A673 (cell line): ENCODE measurements around the gene LIMA1. TPM values are rescaled to one million over a fixed set of nuclear protein-coding genes. Genes with fewer than 3 reads are reported as not detected.
"Not testable (repeated sequence)": the region's sequence is repeated elsewhere in the genome, so short reads cannot be mapped to it uniquely, and the experiment has no call there.

Source experiments
- BruUV-seq: library from RNA; stranded (reverse); fragments of 400-500 nt; replicated peaks from 2 replicates; lab custom pipeline; 2021; lab: Mats Ljungman, UMichigan
- CTCF ChIA-PET: fragments of 300-600 bp; sonication (Branson Sonifier 250); formaldehyde crosslinking; loops from one replicate; lab custom pipeline; 2022; ENCODE audit warnings: antibody characterized with exemption; lab: Charles Lee
- POLR2A ChIA-PET: fragments of 300-600 bp; sonication (Branson Sonifier 250); formaldehyde crosslinking; loops from one replicate; lab custom pipeline; 2022; ENCODE audit warnings: antibody characterized with exemption; ENCODE audit not compliant: low non-redundant PET; lab: Charles Lee
- DNase-seq: peaks from one replicate; pipeline ENCODE4 v3.0.0-alpha.2; 2015; ENCODE audit warnings: low spot score
- H3K27ac ChIP-seq: fragments of 200-600 bp; sonication (generic); 2 replicates; pipeline ENCODE4 v1.5.1; 2016; ENCODE audit warnings: mixed run types, low read depth, mild to moderate bottlenecking, mixed read lengths, antibody characterized with exemption, low read length; ENCODE audit not compliant: poor library complexity, severe bottlenecking
- H3K27me3 ChIP-seq: fragments of 200-600 bp; sonication (generic); replicated peaks from 2 replicates; pipeline ENCODE4 v1.6.1; 2017; ENCODE audit warnings: mixed run types, low read depth, mild to moderate bottlenecking, mixed read lengths, antibody characterized with exemption, low read length; ENCODE audit not compliant: insufficient read depth, poor library complexity
- H3K36me3 ChIP-seq: fragments of 200-600 bp; sonication (generic); 2 replicates; pipeline ENCODE4 v1.6.1; 2016; ENCODE audit warnings: mixed run types, mild to moderate bottlenecking, mixed read lengths, antibody characterized with exemption, low read length; ENCODE audit not compliant: insufficient read depth, poor library complexity, severe bottlenecking
- H3K4me1 ChIP-seq: fragments of 200-600 bp; sonication (generic); 2 replicates; pipeline ENCODE4 v1.6.1; 2017; ENCODE audit warnings: mixed run types, mild to moderate bottlenecking, mixed read lengths, antibody characterized with exemption, low read length; ENCODE audit not compliant: insufficient read depth, poor library complexity, severe bottlenecking
- H3K4me3 ChIP-seq: fragments of 200-600 bp; sonication (generic); 2 replicates; pipeline ENCODE4 v1.5.1; 2016; ENCODE audit warnings: low read depth, mixed run types, mild to moderate bottlenecking, mixed read lengths, low read length; ENCODE audit not compliant: poor library complexity, severe bottlenecking
- H3K9me3 ChIP-seq: fragments of 200-600 bp; sonication (generic); 2 replicates; pipeline ENCODE4 v1.6.1; 2016; ENCODE audit warnings: mixed run types, low read depth, mild to moderate bottlenecking, mixed read lengths, antibody characterized with exemption, low read length; ENCODE audit not compliant: poor library complexity, severe bottlenecking
- EZH2 ChIP-seq: fragments of 200-600 bp; sonication (generic); IDR thresholded peaks from 2 replicates; pipeline ENCODE4 v1.6.1; 2017; ENCODE audit warnings: borderline replicate concordance, low read depth, mild to moderate bottlenecking, mixed read lengths, antibody characterized with exemption, low read length; ENCODE audit not compliant: poor library complexity, severe bottlenecking
- intact Hi-C: fragments of 100-400 bp; cut with micrococcal nuclease; formaldehyde crosslinking; loops from one replicate; pipeline ENCODE4 v1.10.0; 2022; ENCODE audit not compliant: unreplicated experiment
- total RNA-seq: library from RNA; stranded (reverse); gene quantifications from 2 replicates; pipeline ENCODE4 v1.2.3, GENCODE V29; 2021
- TF ChIP-seq, protein P1 (sequence below): fragments of 300-800, 200-600 bp; sonication (generic); conservative IDR thresholded peaks from 2 replicates; pipeline ENCODE4 v1.5.1; 2017; ENCODE audit warnings: low read depth, mild to moderate bottlenecking, antibody characterized with exemption, low read length, moderate library complexity, mixed read lengths

Gene LIMA1
- total RNA-seq, 1 experiment from 2014 or later = 77.6 TPM

DNA sequence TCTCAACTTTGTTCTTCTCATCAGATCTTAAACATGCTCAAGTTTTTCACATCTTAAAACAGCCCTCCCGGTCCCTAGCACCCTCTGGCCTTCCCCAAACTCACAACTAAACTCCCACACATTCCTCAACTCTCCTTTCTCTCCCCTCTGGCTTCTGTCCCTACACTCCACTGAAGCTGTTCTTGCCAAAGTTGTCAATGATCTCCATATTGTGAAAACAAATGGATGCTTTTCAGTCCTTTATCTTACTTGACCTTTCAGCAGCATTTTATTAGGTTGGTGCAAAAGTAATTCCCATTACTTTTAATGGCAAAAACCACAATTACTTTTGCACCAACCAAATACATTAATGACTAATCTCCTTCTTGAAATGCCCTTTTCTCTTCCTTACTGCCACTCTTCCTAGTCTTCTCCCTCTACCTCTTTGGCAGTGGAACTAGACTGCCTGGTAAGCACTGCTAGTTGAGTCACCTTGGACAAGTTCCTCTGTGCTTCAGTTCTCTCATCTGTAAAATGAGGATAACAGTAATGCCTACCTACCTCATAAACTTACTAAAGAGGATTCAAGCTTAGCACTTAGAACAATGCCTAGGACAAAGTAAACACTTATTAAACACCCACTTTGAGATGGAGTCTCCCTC, 132.2 kb downstream of the LIMA1 start:
- ChIA-PET POLR2A (no interaction called here), CTCF (no interaction called here)
- no peak for DNase-seq
- H3K4me3 ChIP-seq = no peak overlapping the region
- TF ChIP-seq, protein P1, sequence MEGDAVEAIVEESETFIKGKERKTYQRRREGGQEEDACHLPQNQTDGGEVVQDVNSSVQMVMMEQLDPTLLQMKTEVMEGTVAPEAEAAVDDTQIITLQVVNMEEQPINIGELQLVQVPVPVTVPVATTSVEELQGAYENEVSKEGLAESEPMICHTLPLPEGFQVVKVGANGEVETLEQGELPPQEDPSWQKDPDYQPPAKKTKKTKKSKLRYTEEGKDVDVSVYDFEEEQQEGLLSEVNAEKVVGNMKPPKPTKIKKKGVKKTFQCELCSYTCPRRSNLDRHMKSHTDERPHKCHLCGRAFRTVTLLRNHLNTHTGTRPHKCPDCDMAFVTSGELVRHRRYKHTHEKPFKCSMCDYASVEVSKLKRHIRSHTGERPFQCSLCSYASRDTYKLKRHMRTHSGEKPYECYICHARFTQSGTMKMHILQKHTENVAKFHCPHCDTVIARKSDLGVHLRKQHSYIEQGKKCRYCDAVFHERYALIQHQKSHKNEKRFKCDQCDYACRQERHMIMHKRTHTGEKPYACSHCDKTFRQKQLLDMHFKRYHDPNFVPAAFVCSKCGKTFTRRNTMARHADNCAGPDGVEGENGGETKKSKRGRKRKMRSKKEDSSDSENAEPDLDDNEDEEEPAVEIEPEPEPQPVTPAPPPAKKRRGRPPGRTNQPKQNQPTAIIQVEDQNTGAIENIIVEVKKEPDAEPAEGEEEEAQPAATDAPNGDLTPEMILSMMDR = no peak
- TF ChIP-seq EZH2 = no peak
- no peak overlapping the region for H3K27ac ChIP-seq
- H3K9me3 ChIP-seq = no peaks in the 10 kb centered on the region
- H3K36me3 ChIP-seq = no peaks in the 10 kb centered on the region
- no TSS peak for BruUV-seq
- no peaks in the 10 kb centered on the region for H3K4me1 ChIP-seq
- intact Hi-C loops = no loop called here
- no peaks in the 10 kb centered on the region for H3K27me3 ChIP-seq

DNA sequence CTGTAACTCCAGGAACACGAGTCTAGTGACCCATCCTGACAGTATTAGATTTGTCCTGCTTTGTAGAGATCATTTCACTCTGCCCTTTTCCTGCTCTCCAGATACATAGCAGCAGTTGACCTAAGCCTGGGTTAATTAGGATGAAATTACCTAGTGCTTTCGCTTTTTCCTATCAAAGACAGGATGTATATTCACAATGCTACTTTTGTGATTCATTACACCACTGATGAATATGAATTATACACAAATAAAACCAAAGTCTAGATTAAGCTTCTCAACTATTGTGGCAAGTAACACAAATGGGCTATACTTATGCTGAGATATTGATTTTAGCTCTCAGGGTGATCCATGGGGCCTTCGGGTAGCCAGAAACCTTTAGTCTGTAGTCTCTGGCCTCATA, 134.0 kb downstream of the LIMA1 start:
- BruUV-seq = no TSS peak
- no peak overlapping the region for H3K27ac ChIP-seq
- no peaks in the 10 kb centered on the region for H3K4me1 ChIP-seq
- no peaks in the 10 kb centered on the region for H3K9me3 ChIP-seq
- no peaks in the 10 kb centered on the region for H3K27me3 ChIP-seq
- H3K36me3 ChIP-seq = no peaks in the 10 kb centered on the region
- CTCF ChIA-PET = no interaction called here
- no peak for DNase-seq
- H3K4me3 ChIP-seq = no peak overlapping the region
- TF ChIP-seq, protein P1 = no peak
- TF ChIP-seq EZH2 = no peak
- POLR2A ChIA-PET = no interaction called here
- intact Hi-C loops = no loop called here

DNA sequence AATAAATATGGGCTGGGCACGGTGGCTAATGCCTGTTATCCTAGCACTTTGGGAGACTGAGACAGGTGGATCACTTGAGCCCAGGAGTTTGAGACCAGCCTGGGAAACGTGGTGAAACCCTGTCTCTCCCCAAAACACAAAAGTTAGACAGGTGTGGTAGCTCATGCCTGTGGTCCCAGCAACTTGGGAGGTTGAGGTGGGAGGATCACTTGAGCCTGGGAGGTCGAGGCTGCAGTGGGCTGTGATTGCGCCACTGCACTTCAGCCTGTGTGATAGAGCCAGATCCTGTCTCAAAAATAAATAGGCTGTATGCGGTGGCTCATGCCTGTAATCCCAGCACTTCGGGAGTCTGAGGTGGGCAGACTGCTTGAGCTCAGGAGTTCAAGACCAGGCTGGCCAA, 135.3 kb downstream of the LIMA1 start:
- H3K4me3 ChIP-seq, H3K36me3 ChIP-seq, BruUV-seq, intact Hi-C loops, H3K4me1 ChIP-seq, DNase-seq, H3K27ac ChIP-seq, H3K9me3 ChIP-seq, POLR2A ChIA-PET, H3K27me3 ChIP-seq: not testable (repeated sequence)
- CTCF ChIA-PET = interaction anchor here (1.1 kb wide), 1 partner anchor 328 kb away, joined by 3 read pairs; no protein-coding TSS in a partner anchor

DNA sequence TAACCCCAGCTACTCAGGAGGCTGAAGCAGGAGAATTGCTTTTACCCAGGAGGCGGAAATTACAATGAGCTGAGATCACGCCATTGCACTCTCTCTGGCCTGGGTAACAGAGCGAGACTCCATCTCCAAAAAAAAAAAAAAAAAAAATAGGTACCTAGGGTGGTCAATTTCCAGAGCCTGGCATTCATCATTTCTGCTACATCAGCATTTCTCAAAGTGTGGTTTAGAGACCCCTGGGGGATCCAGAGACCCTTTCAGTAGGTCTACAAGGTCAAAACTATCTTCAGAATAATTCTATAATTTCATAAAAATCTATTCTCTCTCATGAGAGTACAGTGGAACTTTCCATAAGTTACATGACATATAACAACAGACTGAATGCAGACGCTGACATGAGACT, 136.0 kb downstream of the LIMA1 start:
- Histone ChIP-seq H3K27me3 (no peaks in the 10 kb centered on the region), H3K27ac (no peak overlapping the region), H3K36me3 (peaks cover 5% of the 10 kb centered on the region), H3K4me1 (no peaks in the 10 kb centered on the region), H3K9me3 (no peaks in the 10 kb centered on the region), H3K4me3 (no peak overlapping the region)
- TF ChIP-seq, protein P1 = no peak
- no peak for TF ChIP-seq EZH2
- ChIA-PET POLR2A (no interaction called here), CTCF (no interaction called here)
- intact Hi-C loops = no loop called here
- DNase-seq = no peak
- BruUV-seq = no TSS peak
